Measurements from ENCODE around the gene IGF2R. TPM values are rescaled to one million over a fixed set of nuclear protein-coding genes. Genes with fewer than 3 reads are reported as not detected.

Gene IGF2R
- total and polyA plus RNA-seq, 2 donors (not counting 1 experiment from before 2014, with no cell fraction given): 9.5 to 53.3 TPM

DNA sequence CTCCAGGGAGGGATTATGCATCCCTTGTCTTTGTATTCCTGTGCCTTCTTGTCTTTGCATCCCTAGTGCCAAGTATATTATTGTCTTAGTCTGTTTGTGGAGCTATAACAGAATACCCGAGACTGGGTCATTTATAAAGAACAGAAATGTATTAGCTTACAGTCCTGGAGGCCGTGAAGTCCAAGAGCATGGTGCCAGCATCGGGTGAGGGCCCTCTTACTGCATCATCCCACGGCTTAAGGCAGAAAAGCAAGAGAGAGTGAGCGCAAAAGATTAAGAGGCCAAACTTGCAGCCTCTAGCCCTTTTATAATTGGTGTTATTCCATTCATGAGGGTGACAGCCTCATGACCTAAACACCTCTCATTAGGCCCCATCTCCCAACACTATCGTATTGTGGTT lies 8.4 kb upstream of the IGF2R start:
- POLR2A ChIA-PET: no interaction called here

DNA sequence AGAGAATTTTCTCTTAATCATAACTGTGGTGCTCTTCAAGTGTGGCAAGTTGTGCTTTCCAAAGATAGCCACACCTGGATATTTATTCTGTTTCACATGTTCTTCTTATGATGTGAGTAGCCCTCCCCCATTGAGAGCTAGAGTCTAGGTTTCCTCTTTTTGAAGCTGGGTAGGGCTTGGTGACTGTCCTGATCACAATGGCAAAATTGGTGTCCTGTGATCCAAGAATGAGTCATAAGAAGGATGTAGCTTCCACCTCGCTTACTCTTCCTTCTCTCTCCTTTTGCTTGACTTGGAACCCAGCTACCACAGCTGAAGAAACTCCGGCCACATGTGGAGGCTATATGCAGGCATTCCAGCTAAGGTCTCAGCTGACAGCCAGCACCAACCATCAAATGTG lies 7.4 kb upstream of the IGF2R start:
- no peaks in the 10 kb centered on the region for H3K9me3 Mint-ChIP-seq (ENCODE audit: insufficient read depth)
- peaks cover 13% of the 10 kb centered on the region for H3K4me1 Mint-ChIP-seq
- no peak overlapping the region for H2AFZ ChIP-seq (ENCODE audit: insufficient read depth, low read depth, low read length, poor library complexity, severe bottlenecking)
- DNase-seq (no peak), ATAC-seq (ENCODE audit: low read depth) (no peak)
- H3K4me3 ChIP-seq (ENCODE audit: control extremely low read depth in 1 of 5, extremely low read depth in 1 of 5, insufficient read depth in 1 of 5, low read depth in 2 of 5, low read length in 4 of 5): no peak overlapping the region
- CTCF ChIA-PET: no interaction called here
- H4K20me1 ChIP-seq (ENCODE audit: control insufficient read depth, insufficient read depth, low read length, poor library complexity, severe bottlenecking): no peaks in the 10 kb centered on the region
- TF ChIP-seq EZH2 (IDR thresholded peaks at IDR 0.05; ENCODE audit: borderline replicate concordance, insufficient read depth, low read depth, low read length, poor library complexity, severe bottlenecking): no peak
- TF ChIP-seq, protein P1, sequence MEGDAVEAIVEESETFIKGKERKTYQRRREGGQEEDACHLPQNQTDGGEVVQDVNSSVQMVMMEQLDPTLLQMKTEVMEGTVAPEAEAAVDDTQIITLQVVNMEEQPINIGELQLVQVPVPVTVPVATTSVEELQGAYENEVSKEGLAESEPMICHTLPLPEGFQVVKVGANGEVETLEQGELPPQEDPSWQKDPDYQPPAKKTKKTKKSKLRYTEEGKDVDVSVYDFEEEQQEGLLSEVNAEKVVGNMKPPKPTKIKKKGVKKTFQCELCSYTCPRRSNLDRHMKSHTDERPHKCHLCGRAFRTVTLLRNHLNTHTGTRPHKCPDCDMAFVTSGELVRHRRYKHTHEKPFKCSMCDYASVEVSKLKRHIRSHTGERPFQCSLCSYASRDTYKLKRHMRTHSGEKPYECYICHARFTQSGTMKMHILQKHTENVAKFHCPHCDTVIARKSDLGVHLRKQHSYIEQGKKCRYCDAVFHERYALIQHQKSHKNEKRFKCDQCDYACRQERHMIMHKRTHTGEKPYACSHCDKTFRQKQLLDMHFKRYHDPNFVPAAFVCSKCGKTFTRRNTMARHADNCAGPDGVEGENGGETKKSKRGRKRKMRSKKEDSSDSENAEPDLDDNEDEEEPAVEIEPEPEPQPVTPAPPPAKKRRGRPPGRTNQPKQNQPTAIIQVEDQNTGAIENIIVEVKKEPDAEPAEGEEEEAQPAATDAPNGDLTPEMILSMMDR (IDR thresholded peaks at IDR 0.05): no peak
- no peak overlapping the region for H3K27ac ChIP-seq (ENCODE audit: low read length in 2 of 2)
- no peaks in the 10 kb centered on the region for H3K27me3 ChIP-seq (replicated peaks in 1 of 4; ENCODE audit: control extremely low read depth in 1 of 4, control insufficient read depth in 3 of 4, insufficient read depth in 4 of 4, low read length in 3 of 4)
- 84% methylated on average over 2 of the region's 2 CpGs for WGBS (ENCODE audit: insufficient coverage)
- H3K27ac Mint-ChIP-seq: no peak overlapping the region
- H3K4me1 ChIP-seq (ENCODE audit: control insufficient read depth in 2 of 2, insufficient read depth in 2 of 2, low read length in 2 of 2): peaks cover 3 to 6% of the 10 kb centered on the region in 2 donors
- POLR2A ChIA-PET: no interaction called here
- no peaks in the 10 kb centered on the region for H3K9me3 ChIP-seq (ENCODE audit: control extremely low read depth in 1 of 3, control insufficient read depth in 2 of 3, insufficient read depth in 1 of 3, low read length in 2 of 3)
- no peak overlapping the region for H3K9ac ChIP-seq (ENCODE audit: low read length)
- H3K79me2 ChIP-seq (ENCODE audit: control insufficient read depth, insufficient read depth, low read length): no peaks in the 10 kb centered on the region
- no peak overlapping the region for H3K4me2 ChIP-seq (replicated peaks; ENCODE audit: low read depth, low read length, poor library complexity, severe bottlenecking)
- H3K27me3 Mint-ChIP-seq: no peaks in the 10 kb centered on the region
- no peaks in the 10 kb centered on the region for H3K36me3 ChIP-seq (replicated peaks in 1 of 2; ENCODE audit: control extremely low read depth in 1 of 2, control insufficient read depth in 1 of 2, extremely low read depth in 1 of 2, insufficient read depth in 2 of 2, low read length in 1 of 2)
- intact Hi-C loops (cut with micrococcal nuclease): no loop called here
- H3K4me3 Mint-ChIP-seq: no peak overlapping the region

More for the DNA sequence above, 8.4 kb upstream of the IGF2R start:
- Histone ChIP-seq H3K27me3 (replicated peaks in 1 of 4; ENCODE audit: control extremely low read depth in 1 of 4, control insufficient read depth in 3 of 4, insufficient read depth in 4 of 4, low read length in 3 of 4) (no peaks in the 10 kb centered on the region), H3K27ac (ENCODE audit: low read length in 2 of 2) (no peak overlapping the region), H3K79me2 (ENCODE audit: control insufficient read depth, insufficient read depth, low read length) (no peaks in the 10 kb centered on the region), H3K36me3 (replicated peaks in 1 of 2; ENCODE audit: control extremely low read depth in 1 of 2, control insufficient read depth in 1 of 2, extremely low read depth in 1 of 2, insufficient read depth in 2 of 2, low read length in 1 of 2) (no peaks in the 10 kb centered on the region), H2AFZ (ENCODE audit: insufficient read depth, low read depth, low read length, poor library complexity, severe bottlenecking) (no peak overlapping the region), H3K4me3 (ENCODE audit: control extremely low read depth in 1 of 5, extremely low read depth in 1 of 5, insufficient read depth in 1 of 5, low read depth in 2 of 5, low read length in 4 of 5) (no peak overlapping the region), H3K4me2 (replicated peaks; ENCODE audit: low read depth, low read length, poor library complexity, severe bottlenecking) (no peak overlapping the region), H3K9ac (ENCODE audit: low read length) (no peak overlapping the region), H4K20me1 (ENCODE audit: control insufficient read depth, insufficient read depth, low read length, poor library complexity, severe bottlenecking) (no peaks in the 10 kb centered on the region), H3K4me1 (ENCODE audit: control insufficient read depth in 2 of 2, insufficient read depth in 2 of 2, low read length in 2 of 2) (peaks cover 3 to 6% of the 10 kb centered on the region in 2 donors), H3K9me3 (ENCODE audit: control extremely low read depth in 1 of 3, control insufficient read depth in 2 of 3, insufficient read depth in 1 of 3, low read length in 2 of 3) (no peaks in the 10 kb centered on the region)
- Mint-ChIP-seq H3K27me3 (no peaks in the 10 kb centered on the region), H3K27ac (no peak overlapping the region), H3K9me3 (ENCODE audit: insufficient read depth) (no peaks in the 10 kb centered on the region), H3K4me3 (no peak overlapping the region), H3K4me1 (peaks cover 13% of the 10 kb centered on the region)
- intact Hi-C loops (cut with micrococcal nuclease): no loop called here
- ATAC-seq (ENCODE audit: low read depth): no peak
- WGBS (ENCODE audit: insufficient coverage): 91% methylated on average over 4 of the region's 6 CpGs
- TF ChIP-seq, protein P1 (IDR thresholded peaks at IDR 0.05): no peak
- no peak for TF ChIP-seq EZH2 (IDR thresholded peaks at IDR 0.05; ENCODE audit: borderline replicate concordance, insufficient read depth, low read depth, low read length, poor library complexity, severe bottlenecking)
- CTCF ChIA-PET: no interaction called here
- no peak for DNase-seq
